ENCODE data around the gene KLRB1.
"Not testable (repeated sequence)": the region's sequence is repeated elsewhere in the genome, so short reads cannot be mapped to it uniquely, and the experiment has no call there.

Gene KLRB1

GRCh38 chr12:9607716-9608115 lies at the start of gene KLRB1:
Gene KLRB1 (minus strand): TSS chr12:9607916. CDS start chr12:9607839, 77 bp downstream.
- DNase-seq = no peak

- no peak for DNase-seq
Observed at GRCh38 chr12:9651265-9651729, 43.6 kb upstream of the KLRB1 start.

GRCh38 chr12:9650151-9650576 lies 42.4 kb upstream of the KLRB1 start:
- DNase-seq = no peak

GRCh38 chr12:9649532-9649940 lies 41.8 kb upstream of the KLRB1 start:
- no peak for DNase-seq

- no peak for DNase-seq
Observed at GRCh38 chr12:9648701-9649531, 41.2 kb upstream of the KLRB1 start.

GRCh38 chr12:9647825-9648700 lies 40.3 kb upstream of the KLRB1 start:
- peak; percentile 62 to 70 for DNase-seq

- DNase-seq = no peak
Observed at GRCh38 chr12:9646794-9647781, 39.4 kb upstream of the KLRB1 start.

GRCh38 chr12:9644985-9645551 lies 37.4 kb upstream of the KLRB1 start:
- DNase-seq = not testable (repeated sequence)

GRCh38 chr12:9643266-9643660 lies 35.5 kb upstream of the KLRB1 start:
- DNase-seq = no peak

GRCh38 chr12:9642606-9643265 lies 35.0 kb upstream of the KLRB1 start:
- DNase-seq = no peak

- DNase-seq = no peak
Observed at GRCh38 chr12:9640024-9640423, 32.3 kb upstream of the KLRB1 start.

- no peak for DNase-seq
Observed at GRCh38 chr12:9636851-9637206, 29.1 kb upstream of the KLRB1 start.

- no peak for DNase-seq
Observed at GRCh38 chr12:9636150-9636850, 28.6 kb upstream of the KLRB1 start.

GRCh38 chr12:9634969-9635754 lies 27.4 kb upstream of the KLRB1 start:
- DNase-seq = no peak

- no peak for DNase-seq
Observed at GRCh38 chr12:9634177-9634803, 26.6 kb upstream of the KLRB1 start.

GRCh38 chr12:9632766-9633165 lies 25.1 kb upstream of the KLRB1 start:
- no peak for DNase-seq

- no peak for DNase-seq
Observed at GRCh38 chr12:9626821-9627220, 19.1 kb upstream of the KLRB1 start.

GRCh38 chr12:9626291-9626690 lies 18.6 kb upstream of the KLRB1 start:
- no peak for DNase-seq

GRCh38 chr12:9625019-9625418 lies 17.3 kb upstream of the KLRB1 start:
- DNase-seq = no peak
